Activated naive CD8-positive, alpha-beta T cell treated with anti-CD3 and anti-CD28 coated beads, Interleukin-2, amount 50 U/mL, for 24 hours (primary cell): Measurements from ENCODE around the gene PIGQ.

Experiments
- ATAC-seq: fragments of 150-1000 bp; cut with Tn5 transposase; one replicate; pipeline ENCODE4 v1.10.0; 2021
- DNase-seq: peaks from one replicate; pipeline ENCODE4 v3.0.0; 2021
- H3K27ac Mint-ChIP-seq: one replicate; pipeline ENCODE4 v1.8.0; 2021; ENCODE audit warnings: mild to moderate bottlenecking, mixed read lengths
- H3K27me3 Mint-ChIP-seq: one replicate; pipeline ENCODE4 v1.8.0; 2021; ENCODE audit warnings: mixed read lengths
- H3K36me3 Mint-ChIP-seq: one replicate; pipeline ENCODE4 v1.8.0; 2021; ENCODE audit warnings: low read depth, mixed read lengths
- H3K4me1 Mint-ChIP-seq: one replicate; pipeline ENCODE4 v1.8.0; 2021; ENCODE audit warnings: mixed read lengths
- H3K4me3 Mint-ChIP-seq: one replicate; pipeline ENCODE4 v1.8.0; 2021; ENCODE audit warnings: mild to moderate bottlenecking, moderate library complexity, mixed read lengths
- H3K9me3 Mint-ChIP-seq: one replicate; pipeline ENCODE4 v1.8.0; 2021; ENCODE audit warnings: mixed read lengths

Gene PIGQ

DNA sequence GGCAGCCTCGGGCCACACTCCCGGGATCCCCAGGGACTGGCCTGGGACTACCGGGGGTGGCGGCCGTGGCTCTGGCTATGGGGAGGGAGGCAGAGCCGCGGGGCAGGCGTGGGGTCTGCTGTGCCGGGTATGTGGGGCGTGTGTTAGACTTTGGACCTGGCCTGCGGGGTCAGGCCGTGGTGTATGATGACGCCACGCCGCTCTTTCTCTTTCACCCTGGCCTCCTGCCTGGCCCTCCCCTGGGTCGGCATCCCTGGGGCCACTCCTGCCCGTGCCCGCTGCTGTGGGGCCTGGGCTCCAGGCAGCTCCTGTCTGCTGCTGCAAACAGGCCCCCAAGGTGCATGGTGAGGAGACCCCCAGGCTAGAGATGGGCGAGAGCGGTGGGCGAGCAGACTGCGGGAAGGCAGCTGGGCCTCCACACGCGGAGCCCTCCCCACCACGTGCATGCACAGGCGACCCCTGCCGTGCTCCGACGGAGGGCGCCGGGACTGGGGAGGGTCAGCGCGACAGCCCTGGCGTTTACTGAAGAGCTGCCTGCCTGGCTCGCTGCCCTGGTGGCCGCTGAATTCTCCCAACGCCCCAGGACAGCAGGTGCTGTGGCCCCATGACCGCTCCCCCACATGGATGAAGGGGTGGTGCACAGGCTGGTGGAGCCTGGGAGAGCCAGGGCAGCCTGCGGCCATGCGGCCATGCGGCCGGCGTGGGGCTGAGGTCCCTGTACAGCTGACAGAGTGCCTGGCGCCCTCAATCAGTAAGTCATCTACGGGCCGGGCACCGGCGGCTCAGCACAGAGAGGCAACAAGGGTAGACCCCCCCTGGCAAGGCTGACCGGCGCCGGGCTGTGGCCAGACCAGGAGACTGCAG, 26.2 kb upstream of the PIGQ start:
- Mint-ChIP-seq H3K36me3 (peaks cover 5% of the 10 kb centered on the region), H3K9me3 (no peaks in the 10 kb centered on the region), H3K27me3 (no peaks in the 10 kb centered on the region), H3K27ac (no peak overlapping the region), H3K4me1 (peaks cover 2% of the 10 kb centered on the region), H3K4me3 (no peak overlapping the region)
- no peak for DNase-seq
- no peak for ATAC-seq

DNA sequence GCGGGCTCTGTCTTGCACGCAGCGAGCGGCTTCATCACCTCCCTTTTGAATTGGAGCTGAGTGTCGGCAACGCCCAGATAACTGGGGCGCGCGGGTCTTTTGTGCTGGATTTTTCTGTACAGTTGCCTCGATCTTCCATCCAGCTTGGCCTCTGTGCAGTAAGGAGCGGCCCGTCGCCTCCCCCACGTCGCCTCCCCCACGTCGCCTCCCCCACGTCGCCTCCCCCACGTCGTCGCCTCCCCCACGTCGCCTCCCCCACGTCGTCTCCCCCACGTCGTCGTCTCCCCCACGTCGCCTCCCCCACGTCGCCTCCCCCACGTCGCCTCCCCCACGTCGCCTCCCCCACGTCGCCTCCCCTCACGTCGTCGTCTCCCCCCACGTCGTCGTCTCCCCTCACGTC, 25.3 kb upstream of the PIGQ start:
- H3K4me1 Mint-ChIP-seq: peaks cover 2% of the 10 kb centered on the region
- no peak for ATAC-seq
- H3K27ac Mint-ChIP-seq: no peak overlapping the region
- H3K4me3 Mint-ChIP-seq: no peak overlapping the region
- DNase-seq: no peak
- H3K9me3 Mint-ChIP-seq: no peaks in the 10 kb centered on the region
- H3K36me3 Mint-ChIP-seq: peaks cover 1% of the 10 kb centered on the region
- no peaks in the 10 kb centered on the region for H3K27me3 Mint-ChIP-seq

GRCh38 chr16:546909-547770, 22.6 kb upstream of the PIGQ start:
- H3K36me3 Mint-ChIP-seq: peaks cover 1% of the 10 kb centered on the region
- no peaks in the 10 kb centered on the region for H3K9me3 Mint-ChIP-seq
- H3K4me3 Mint-ChIP-seq: no peak overlapping the region
- ATAC-seq: peak; percentile 10
- no peak overlapping the region for H3K27ac Mint-ChIP-seq
- no peaks in the 10 kb centered on the region for H3K27me3 Mint-ChIP-seq
- peak; percentile 47 for DNase-seq
- H3K4me1 Mint-ChIP-seq: peaks cover 2% of the 10 kb centered on the region

DNA sequence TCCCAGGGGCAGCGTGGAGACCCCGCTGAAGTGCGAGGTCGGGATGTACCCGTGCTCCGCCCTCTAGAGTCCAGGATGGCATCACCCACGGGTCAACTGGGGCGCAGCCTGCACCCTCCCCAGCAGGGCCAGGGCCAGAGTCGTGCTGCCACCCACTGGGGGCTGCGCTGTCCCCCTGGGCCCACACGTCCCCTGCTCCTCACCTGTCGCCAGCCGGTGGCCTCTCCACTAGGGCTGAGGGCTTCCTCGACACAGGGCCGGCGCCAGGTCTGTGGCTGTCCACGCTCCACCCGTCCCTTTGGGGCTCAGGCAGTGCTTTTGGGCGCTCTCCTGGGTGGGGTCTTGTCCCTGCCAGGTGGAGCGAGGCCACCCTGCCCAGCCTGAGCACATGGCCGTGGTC, 21.2 kb upstream of the PIGQ start:
- ATAC-seq (no peak), DNase-seq (no peak)
- Mint-ChIP-seq H3K9me3 (no peaks in the 10 kb centered on the region), H3K27me3 (no peaks in the 10 kb centered on the region), H3K36me3 (peaks cover 1% of the 10 kb centered on the region), H3K27ac (no peak overlapping the region), H3K4me1 (no peaks in the 10 kb centered on the region), H3K4me3 (no peak overlapping the region)

DNA sequence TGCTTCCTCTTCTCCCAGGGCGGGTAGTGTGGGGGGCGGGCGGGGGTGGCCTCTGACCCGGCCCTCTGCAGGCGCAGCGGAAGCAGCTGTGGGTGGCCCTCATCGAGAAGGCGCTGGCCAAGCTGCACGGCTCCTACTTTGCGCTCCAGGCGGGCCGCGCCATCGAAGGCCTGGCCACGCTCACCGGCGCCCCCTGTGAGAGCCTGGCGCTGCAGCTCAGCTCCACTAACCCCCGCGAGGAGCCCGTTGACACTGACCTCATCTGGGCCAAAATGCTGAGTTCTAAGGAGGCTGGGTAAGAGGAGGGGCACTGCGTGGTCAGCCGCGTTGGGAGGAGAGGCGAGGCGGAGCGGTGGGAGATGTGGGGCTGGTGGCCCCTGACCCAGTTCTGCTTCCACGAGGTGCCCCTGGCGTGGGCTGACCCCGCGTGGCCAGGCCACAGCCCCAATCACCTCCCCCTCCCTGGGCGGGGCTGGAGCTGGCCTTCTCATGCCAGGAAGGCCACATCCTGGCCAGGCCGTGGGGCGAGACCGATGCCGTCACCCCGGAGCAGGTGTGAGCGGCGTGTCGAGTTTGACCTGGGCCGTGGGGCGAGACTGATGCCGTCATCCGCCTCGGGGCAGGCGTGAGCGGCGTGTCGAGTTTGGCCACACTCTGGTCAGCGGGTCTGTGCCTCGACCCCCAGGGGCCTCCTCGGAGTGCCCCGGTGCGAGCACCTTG, 20.1 kb upstream of the PIGQ start:
- no peaks in the 10 kb centered on the region for H3K9me3 Mint-ChIP-seq
- H3K36me3 Mint-ChIP-seq: peaks cover 1% of the 10 kb centered on the region

GRCh38 chr16:551210-551609, 18.6 kb upstream of the PIGQ start:
- no peak for DNase-seq
- Mint-ChIP-seq H3K4me1 (no peaks in the 10 kb centered on the region), H3K9me3 (no peaks in the 10 kb centered on the region), H3K4me3 (no peak overlapping the region), H3K36me3 (no peaks in the 10 kb centered on the region), H3K27ac (no peak overlapping the region), H3K27me3 (no peaks in the 10 kb centered on the region)
- no peak for ATAC-seq

More for the DNA sequence above, 20.1 kb upstream of the PIGQ start:
- H3K4me3 Mint-ChIP-seq: no peak overlapping the region
- no peak for ATAC-seq
- no peak for DNase-seq
- H3K27me3 Mint-ChIP-seq: no peaks in the 10 kb centered on the region
- H3K27ac Mint-ChIP-seq: no peak overlapping the region
- no peaks in the 10 kb centered on the region for H3K4me1 Mint-ChIP-seq

- Mint-ChIP-seq H3K27me3 (no peaks in the 10 kb centered on the region), H3K36me3 (no peaks in the 10 kb centered on the region), H3K9me3 (no peaks in the 10 kb centered on the region), H3K4me1 (no peaks in the 10 kb centered on the region), H3K27ac (no peak overlapping the region), H3K4me3 (no peak overlapping the region)
- DNase-seq: no peak
- ATAC-seq: no peak
Measured at GRCh38 chr16:552171-552570, 17.6 kb upstream of the PIGQ start.

GRCh38 chr16:553601-554296, 16.0 kb upstream of the PIGQ start:
- no peak for DNase-seq
- H3K9me3 Mint-ChIP-seq: no peaks in the 10 kb centered on the region
- H3K4me3 Mint-ChIP-seq: no peak overlapping the region
- H3K27ac Mint-ChIP-seq: no peak overlapping the region
- H3K4me1 Mint-ChIP-seq: no peaks in the 10 kb centered on the region
- ATAC-seq: no peak
- peaks cover 4% of the 10 kb centered on the region for H3K27me3 Mint-ChIP-seq
- H3K36me3 Mint-ChIP-seq: no peaks in the 10 kb centered on the region

GRCh38 chr16:554297-554621, 15.5 kb upstream of the PIGQ start:
- Mint-ChIP-seq H3K9me3 (no peaks in the 10 kb centered on the region), H3K36me3 (no peaks in the 10 kb centered on the region), H3K4me1 (no peaks in the 10 kb centered on the region)

DNA sequence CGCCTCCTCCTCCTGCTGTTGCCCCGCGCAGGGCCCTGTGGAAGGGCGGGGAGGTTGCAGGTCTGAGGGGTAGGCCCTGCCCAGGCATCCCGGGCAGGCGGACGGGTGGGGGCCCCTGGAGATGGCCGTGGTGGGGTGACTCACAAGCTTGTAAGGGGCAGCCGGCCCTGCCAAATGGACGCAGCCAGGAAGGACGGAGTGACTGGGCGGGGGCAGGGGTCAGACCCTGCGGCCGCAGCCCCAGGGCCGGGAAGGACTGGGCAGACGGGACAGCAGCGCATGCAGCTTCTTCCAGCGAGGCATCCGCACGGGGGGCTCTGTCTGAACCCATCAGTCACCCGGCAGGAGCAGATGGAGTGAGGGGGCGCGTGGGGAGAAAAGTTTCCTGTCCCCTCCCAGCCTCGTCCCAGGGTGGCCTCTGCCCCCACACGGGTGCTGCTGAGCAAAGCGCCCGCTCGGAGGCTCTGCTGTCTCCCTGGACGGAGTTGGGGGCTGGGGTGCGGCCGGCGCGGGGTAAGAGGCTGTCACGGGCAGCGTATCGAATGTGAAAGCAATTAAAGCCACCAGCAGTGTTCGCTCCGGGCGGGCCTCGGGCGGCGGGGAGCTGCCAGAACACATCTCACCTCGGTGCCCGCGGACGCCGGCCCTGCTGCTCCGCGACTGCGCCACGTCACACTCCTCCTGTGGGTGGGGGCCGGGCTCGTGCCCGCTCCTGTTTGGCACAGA, 15.0 kb upstream of the PIGQ start:
- peaks cover 4% of the 10 kb centered on the region for H3K27me3 Mint-ChIP-seq
- H3K9me3 Mint-ChIP-seq: no peaks in the 10 kb centered on the region
- no peak for DNase-seq
- H3K4me1 Mint-ChIP-seq: no peaks in the 10 kb centered on the region
- no peak for ATAC-seq
- H3K36me3 Mint-ChIP-seq: no peaks in the 10 kb centered on the region
- no peak overlapping the region for H3K4me3 Mint-ChIP-seq
- H3K27ac Mint-ChIP-seq: no peak overlapping the region

More at GRCh38 chr16:554297-554621, 15.5 kb upstream of the PIGQ start:
- Mint-ChIP-seq H3K27me3 (peaks cover 4% of the 10 kb centered on the region), H3K4me3 (no peak overlapping the region), H3K27ac (no peak overlapping the region)
- ATAC-seq: no peak
- DNase-seq: no peak

GRCh38 chr16:555528-556473, 14.0 kb upstream of the PIGQ start:
- H3K4me3 Mint-ChIP-seq: no peak overlapping the region
- H3K4me1 Mint-ChIP-seq: no peaks in the 10 kb centered on the region
- DNase-seq (no peak), ATAC-seq (no peak)
- H3K9me3 Mint-ChIP-seq: no peaks in the 10 kb centered on the region
- peaks cover 4% of the 10 kb centered on the region for H3K27me3 Mint-ChIP-seq
- H3K36me3 Mint-ChIP-seq: no peaks in the 10 kb centered on the region
- H3K27ac Mint-ChIP-seq: no peak overlapping the region

DNA sequence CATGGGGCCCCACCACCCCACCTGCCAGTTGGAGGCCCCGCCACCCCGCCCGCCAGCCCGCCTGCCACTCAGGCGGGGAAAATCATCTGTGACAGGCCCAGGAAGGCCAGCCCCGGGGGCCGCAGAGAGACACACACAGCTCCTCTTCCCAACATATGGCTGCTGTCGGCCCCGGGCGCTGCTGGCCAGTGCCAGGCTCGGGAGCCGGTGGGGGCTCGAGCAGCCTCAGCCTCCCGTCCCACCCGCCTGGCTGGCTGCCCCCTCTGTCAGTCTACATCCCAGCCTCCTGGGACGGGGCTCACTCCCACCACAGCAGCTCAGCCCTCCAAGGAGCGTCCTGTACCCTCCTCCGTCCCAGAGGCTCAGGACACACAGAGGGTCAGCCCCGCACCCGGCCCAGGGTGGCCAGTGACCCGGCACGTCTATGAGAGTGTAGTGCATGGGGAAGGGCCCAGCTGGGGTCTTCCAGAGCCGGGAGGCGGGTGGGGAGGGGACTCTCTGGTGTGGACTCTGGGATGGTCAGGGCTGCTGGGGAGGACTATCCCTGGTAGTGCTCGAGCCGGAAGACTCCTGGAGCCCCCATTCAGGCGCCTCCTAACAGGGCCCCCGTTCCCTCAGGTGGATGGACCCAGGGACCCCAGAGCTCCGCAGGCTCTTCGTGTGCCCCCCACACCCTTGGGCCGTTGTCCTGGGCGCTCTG, 13.1 kb upstream of the PIGQ start:
- peaks cover 6% of the 10 kb centered on the region for H3K27me3 Mint-ChIP-seq
- ATAC-seq: no peak
- H3K4me3 Mint-ChIP-seq: no peak overlapping the region
- no peaks in the 10 kb centered on the region for H3K36me3 Mint-ChIP-seq
- H3K9me3 Mint-ChIP-seq: no peaks in the 10 kb centered on the region
- no peak for DNase-seq
- H3K4me1 Mint-ChIP-seq: no peaks in the 10 kb centered on the region
- no peak overlapping the region for H3K27ac Mint-ChIP-seq
